Peyer's patch (tissue), 4 donors: Measurements from ENCODE around the gene KRTAP10-12. TPM values are rescaled to one million over a fixed set of nuclear protein-coding genes. Genes with fewer than 3 reads are reported as not detected.

Experiments
- DNase-seq, 3 donors: peaks; one replicate each; pipeline ENCODE4 v3.0.0-alpha.2; 2017 to 2019
- H3K27ac ChIP-seq, 4 donors: fragments of 200-600 bp; sonication (generic); one replicate each; pipeline ENCODE4 v1.5.1; 2016 to 2019
- H3K27me3 ChIP-seq, 2 donors: fragments of 200-600 bp; sonication (generic); one replicate each; pipeline ENCODE4 v1.5.1; 2019
- H3K36me3 ChIP-seq, 3 donors: fragments of 200-600 bp; sonication (generic); one replicate each; pipeline ENCODE4 v1.5.1; 2016 to 2019
- H3K4me1 ChIP-seq, 4 donors: fragments of 200-600 bp; sonication (generic); one replicate each; pipeline ENCODE4 v1.5.1; 2016 to 2019
- H3K4me3 ChIP-seq, 4 donors: fragments of 200-600 bp; sonication (generic); 1 replicate in 3 of 4; 2 replicates in 1 of 4; pipeline ENCODE4 v1.5.1; 2016 to 2019; ENCODE audit warnings: mild to moderate bottlenecking in 1 of 4
- H3K9me3 ChIP-seq, 4 donors: fragments of 200-600 bp; sonication (generic); one replicate each; pipeline ENCODE4 v1.5.1; 2016 to 2019; ENCODE audit warnings: mild to moderate bottlenecking in 1 of 4
- POLR2A ChIP-seq, 2 donors: fragments of 450-650 bp; IDR thresholded peaks; one replicate each; pipeline ENCODE4 v1.5.1; 2017; ENCODE audit warnings: antibody characterized with exemption in 2 of 2, mild to moderate bottlenecking in 2 of 2, moderate library complexity in 2 of 2
- total RNA-seq, 4 donors: library from RNA; depleted of rRNA; stranded (reverse); fragments of >200 nt; gene quantifications; one replicate each; pipeline ENCODE4 v1.1.0, GENCODE V29; 2016
- TF ChIP-seq, protein P1 (sequence below), 6 experiments: fragments of 450-650 bp in 4 of 6; fragments of 200-600 bp in 2 of 6; sonication (generic) in 1 of 6; IDR thresholded peaks; one replicate each; pipeline ENCODE4 v1.5.1; 2017 to 2019; ENCODE audit warnings: antibody characterized with exemption in 6 of 6, mild to moderate bottlenecking in 3 of 6, moderate library complexity in 1 of 6

Gene KRTAP10-12
- total RNA-seq, 4 donors from 2014 or later: not detected

DNA sequence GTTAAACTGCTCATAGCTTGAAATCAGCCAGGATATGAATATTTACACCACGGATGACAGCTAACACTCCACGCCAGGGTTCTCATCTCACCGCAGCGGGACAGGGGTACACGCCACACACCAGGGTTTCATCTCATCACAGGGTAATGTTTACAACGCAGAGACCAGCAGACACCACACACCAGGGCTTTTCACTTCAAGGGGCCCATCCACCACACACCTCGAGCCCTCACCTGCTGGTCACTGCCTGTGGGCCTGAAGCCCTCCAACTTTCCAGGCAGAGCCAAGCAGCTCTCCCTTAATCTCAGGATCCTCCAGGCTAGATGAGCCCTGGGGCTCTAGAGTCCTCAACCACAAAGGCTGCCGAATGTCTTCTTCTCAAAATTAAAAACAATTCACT lies 1.3 kb upstream of the KRTAP10-12 start:
- H3K36me3 ChIP-seq: no peaks in the 10 kb centered on the region
- H3K4me1 ChIP-seq: no peaks in the 10 kb centered on the region
- no peaks in the 10 kb centered on the region for H3K27me3 ChIP-seq
- DNase-seq: no peak
- no peak for TF ChIP-seq POLR2A (IDR thresholded peaks at IDR 0.05)
- TF ChIP-seq, protein P1, sequence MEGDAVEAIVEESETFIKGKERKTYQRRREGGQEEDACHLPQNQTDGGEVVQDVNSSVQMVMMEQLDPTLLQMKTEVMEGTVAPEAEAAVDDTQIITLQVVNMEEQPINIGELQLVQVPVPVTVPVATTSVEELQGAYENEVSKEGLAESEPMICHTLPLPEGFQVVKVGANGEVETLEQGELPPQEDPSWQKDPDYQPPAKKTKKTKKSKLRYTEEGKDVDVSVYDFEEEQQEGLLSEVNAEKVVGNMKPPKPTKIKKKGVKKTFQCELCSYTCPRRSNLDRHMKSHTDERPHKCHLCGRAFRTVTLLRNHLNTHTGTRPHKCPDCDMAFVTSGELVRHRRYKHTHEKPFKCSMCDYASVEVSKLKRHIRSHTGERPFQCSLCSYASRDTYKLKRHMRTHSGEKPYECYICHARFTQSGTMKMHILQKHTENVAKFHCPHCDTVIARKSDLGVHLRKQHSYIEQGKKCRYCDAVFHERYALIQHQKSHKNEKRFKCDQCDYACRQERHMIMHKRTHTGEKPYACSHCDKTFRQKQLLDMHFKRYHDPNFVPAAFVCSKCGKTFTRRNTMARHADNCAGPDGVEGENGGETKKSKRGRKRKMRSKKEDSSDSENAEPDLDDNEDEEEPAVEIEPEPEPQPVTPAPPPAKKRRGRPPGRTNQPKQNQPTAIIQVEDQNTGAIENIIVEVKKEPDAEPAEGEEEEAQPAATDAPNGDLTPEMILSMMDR (IDR thresholded peaks at IDR 0.05): no peak
- H3K4me3 ChIP-seq: no peak overlapping the region
- H3K27ac ChIP-seq: no peak overlapping the region
- H3K9me3 ChIP-seq: peaks cover 0 to 15% (median 3%) of the 10 kb centered on the region in 4 donors

DNA sequence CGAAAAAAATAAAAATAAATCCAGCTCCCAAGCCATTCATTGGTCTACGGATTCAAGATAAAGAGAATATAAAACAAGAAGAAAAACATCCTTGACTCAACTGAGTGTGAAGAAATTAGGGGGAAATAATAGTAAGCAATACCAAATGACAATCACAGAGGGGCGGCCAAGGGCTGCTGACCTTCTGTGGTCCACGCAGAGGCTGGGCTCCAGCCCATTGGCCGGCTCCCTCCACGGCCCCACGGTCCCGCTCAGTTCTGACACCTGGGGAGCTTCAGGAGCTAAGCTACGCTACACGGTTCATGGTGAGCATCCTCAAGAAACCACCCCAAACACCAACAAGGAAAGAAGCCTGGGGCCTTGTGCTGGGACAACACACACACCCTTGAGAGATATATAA lies 400 bp upstream of the KRTAP10-12 start:
- H3K27me3 ChIP-seq: no peaks in the 10 kb centered on the region
- no peaks in the 10 kb centered on the region for H3K4me1 ChIP-seq
- no peak for DNase-seq
- H3K36me3 ChIP-seq: no peaks in the 10 kb centered on the region
- TF ChIP-seq, protein P1 (IDR thresholded peaks at IDR 0.05): no peak
- TF ChIP-seq POLR2A (IDR thresholded peaks at IDR 0.05): no peak
- H3K4me3 ChIP-seq: no peak overlapping the region
- H3K9me3 ChIP-seq: peaks cover 0 to 15% (median 3%) of the 10 kb centered on the region in 4 donors
- H3K27ac ChIP-seq: no peak overlapping the region

DNA sequence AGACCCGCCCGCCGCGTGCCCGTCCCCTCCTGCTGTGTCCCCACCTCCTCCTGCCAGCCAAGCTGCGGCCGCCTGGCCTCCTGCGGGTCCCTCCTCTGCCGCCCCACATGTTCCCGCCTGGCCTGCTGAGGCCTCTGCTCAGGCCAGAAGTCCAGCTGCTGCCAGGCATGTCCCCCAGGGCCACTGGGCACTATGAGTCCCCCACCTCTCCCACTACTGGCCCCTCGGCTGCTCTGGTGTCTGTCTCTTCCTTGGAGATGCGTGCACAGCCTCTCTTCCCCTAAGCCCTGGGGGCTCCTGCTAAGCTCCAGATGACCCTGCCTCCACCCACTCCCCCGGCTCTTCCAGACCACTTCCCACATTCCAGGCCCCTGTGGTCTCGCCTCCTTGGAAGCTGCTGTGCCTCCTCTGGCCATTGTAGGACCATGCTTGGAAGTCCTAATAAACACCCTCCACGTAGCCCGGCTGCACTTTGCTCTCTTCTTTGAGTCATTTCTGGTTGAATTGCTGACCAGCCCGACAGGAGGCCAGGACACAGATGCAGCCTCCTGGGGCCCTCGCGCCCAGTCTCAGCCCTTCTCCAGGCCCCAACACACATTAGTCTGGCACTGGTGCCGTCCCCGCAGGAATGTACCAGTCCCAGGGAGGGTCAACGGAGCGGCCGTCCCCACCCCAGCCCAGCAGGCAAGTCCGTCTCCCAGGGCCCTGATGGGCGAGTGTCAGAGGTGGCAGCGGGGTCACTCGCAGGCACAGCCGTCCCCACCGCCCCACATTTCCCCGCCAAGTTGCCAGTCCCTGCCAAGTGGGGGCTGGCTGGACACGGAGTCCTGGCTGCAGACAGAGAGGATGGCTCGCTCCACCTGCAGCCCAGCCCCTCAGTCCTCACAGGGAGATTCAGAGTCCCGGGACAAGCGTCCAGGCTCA lies 1.1 kb downstream of the KRTAP10-12 start:
- no peak overlapping the region for H3K27ac ChIP-seq
- no peak for DNase-seq
- H3K36me3 ChIP-seq: no peaks in the 10 kb centered on the region
- no peak for TF ChIP-seq POLR2A (IDR thresholded peaks at IDR 0.05)
- TF ChIP-seq, protein P1 (IDR thresholded peaks at IDR 0.05): no peak
- H3K27me3 ChIP-seq: no peaks in the 10 kb centered on the region
- H3K4me1 ChIP-seq: no peaks in the 10 kb centered on the region
- H3K4me3 ChIP-seq: no peak overlapping the region
- H3K9me3 ChIP-seq: peaks cover 0 to 5% (median under 1%) of the 10 kb centered on the region in 4 donors

DNA sequence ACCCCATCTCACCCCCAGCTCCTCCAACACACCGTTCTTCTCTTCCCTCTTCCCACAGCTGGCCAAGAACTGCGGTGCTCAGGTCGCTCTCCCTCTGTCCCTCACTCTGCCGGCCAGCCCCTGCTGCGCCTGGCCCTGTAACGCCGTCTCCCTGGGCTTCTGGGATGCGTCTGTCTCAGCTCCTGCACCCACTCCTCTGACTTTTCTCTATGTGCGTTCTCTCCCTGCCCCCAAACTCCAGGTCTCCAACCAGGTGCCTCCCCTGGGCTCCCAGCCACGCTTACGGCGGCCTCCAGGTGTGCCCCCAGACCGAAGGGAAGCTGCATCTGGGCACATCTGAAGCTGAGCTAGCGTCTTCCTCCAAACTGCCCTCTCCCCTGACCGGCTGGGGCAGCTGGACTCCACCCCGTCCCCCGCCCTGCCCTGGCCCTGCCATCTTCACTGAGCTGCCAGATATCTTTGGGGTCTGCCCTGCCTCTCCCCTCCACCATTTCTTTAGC lies 2.6 kb downstream of the KRTAP10-12 start:
- Histone ChIP-seq H3K4me3 (no peak overlapping the region), H3K4me1 (no peaks in the 10 kb centered on the region), H3K27ac (no peak overlapping the region), H3K27me3 (no peaks in the 10 kb centered on the region), H3K9me3 (no peaks in the 10 kb centered on the region), H3K36me3 (no peaks in the 10 kb centered on the region)
- TF ChIP-seq, protein P1 (IDR thresholded peaks at IDR 0.05): no peak
- no peak for TF ChIP-seq POLR2A (IDR thresholded peaks at IDR 0.05)
- no peak for DNase-seq

DNA sequence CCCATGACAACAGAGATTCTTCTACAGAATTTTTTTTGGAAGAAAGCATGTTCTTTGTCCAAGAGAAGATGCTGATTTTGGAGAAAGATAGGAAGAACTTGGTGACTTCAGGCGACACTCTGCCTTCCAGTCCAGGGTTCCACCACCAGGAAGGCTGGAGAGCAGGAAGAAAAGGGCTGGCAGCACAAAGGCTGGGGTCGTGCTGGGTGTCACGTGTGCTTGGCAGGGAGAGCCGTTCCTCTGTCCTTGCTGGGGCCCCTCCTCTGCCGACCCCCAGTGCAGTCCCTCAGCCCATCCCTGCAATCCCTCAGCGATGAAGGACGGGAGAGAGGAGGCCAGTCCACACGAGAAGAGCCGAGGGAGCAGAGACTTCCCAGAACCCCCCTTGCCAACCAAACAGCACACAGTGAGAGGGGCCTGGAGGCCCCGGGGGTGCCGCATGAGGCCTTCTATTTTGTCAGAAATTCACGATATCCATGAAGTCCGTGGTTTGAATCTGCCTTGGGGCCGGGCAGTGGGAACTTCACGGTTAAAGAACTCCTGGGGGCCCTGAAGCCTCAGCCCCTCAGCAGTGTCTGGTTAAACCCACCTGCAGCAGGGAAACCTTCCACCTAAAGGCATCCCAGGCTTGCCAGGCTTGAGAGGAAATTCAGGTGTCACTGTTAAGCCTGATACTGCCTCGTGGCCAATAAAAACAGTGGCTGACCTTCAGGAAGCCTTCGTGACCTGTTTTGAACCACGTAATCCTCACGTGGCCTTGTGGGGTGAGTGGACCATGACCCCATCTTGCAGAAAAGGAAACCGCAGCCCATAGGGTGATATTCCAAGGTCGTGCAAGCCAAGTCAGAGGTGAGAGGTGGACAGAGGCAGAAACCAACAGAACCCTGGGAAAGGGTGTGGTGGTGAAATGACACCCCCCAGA lies 3.4 kb downstream of the KRTAP10-12 start:
- Histone ChIP-seq H3K27ac (no peak overlapping the region), H3K27me3 (no peaks in the 10 kb centered on the region), H3K9me3 (no peaks in the 10 kb centered on the region), H3K36me3 (no peaks in the 10 kb centered on the region), H3K4me1 (no peaks in the 10 kb centered on the region), H3K4me3 (no peak overlapping the region)
- TF ChIP-seq, protein P1 (IDR thresholded peaks at IDR 0.05): no peak
- no peak for TF ChIP-seq POLR2A (IDR thresholded peaks at IDR 0.05)
- no peak for DNase-seq
